HEK293T (cell line): ENCODE results near the gene POFUT2.

Source experiments
- CTCF ChIA-PET: fragments of 350-600 bp; formaldehyde crosslinking; extraction: SDS; loops from one replicate; lab custom pipeline; 2021; ENCODE audit warnings: antibody characterized with exemption, inconsistent platforms; lab: Yijun Ruan, JAX
- POLR2A ChIA-PET: fragments of 350-600 bp; formaldehyde crosslinking; extraction: SDS; loops from one replicate; lab custom pipeline; 2020; ENCODE audit warnings: antibody characterized with exemption, inconsistent platforms; lab: Yijun Ruan, JAX
- DNase-seq: peaks from one replicate; pipeline ENCODE4 v3.0.0; 2012; ENCODE audit warnings: mixed read lengths; ENCODE audit errors: extremely low spot score
- ARNT ChIP-seq: fragments of 450-650 bp; IDR thresholded peaks from 2 replicates; pipeline ENCODE4 v1.6.1; 2017; ENCODE audit warnings: mild to moderate bottlenecking
- BHLHE40 ChIP-seq: fragments of 450-650 bp; IDR thresholded peaks from 2 replicates; pipeline ENCODE4 v1.6.1; 2016; ENCODE audit warnings: mild to moderate bottlenecking, moderate library complexity, borderline replicate concordance
- CTBP1 ChIP-seq: fragments of 450-650 bp; IDR thresholded peaks from 2 replicates; pipeline ENCODE4 v1.6.1; 2016; ENCODE audit warnings: borderline replicate concordance
- ELF4 ChIP-seq: fragments of 450-650 bp; IDR thresholded peaks from 2 replicates; pipeline ENCODE4 v1.6.1; 2017; ENCODE audit warnings: antibody characterized with exemption
- FOXA1 ChIP-seq: fragments of 450-650 bp; IDR thresholded peaks from 2 replicates; pipeline ENCODE4 v1.6.1; 2016; ENCODE audit warnings: mild to moderate bottlenecking
- FOXK2 ChIP-seq: fragments of 450-650 bp; IDR thresholded peaks from 2 replicates; pipeline ENCODE4 v1.6.1; 2016; ENCODE audit warnings: mild to moderate bottlenecking
- FOXM1 ChIP-seq: fragments of 450-650 bp; IDR thresholded peaks from 2 replicates; pipeline ENCODE4 v1.6.1; 2017; ENCODE audit warnings: mild to moderate bottlenecking, borderline replicate concordance
- HDGF ChIP-seq: fragments of 450-650 bp; IDR thresholded peaks from 2 replicates; pipeline ENCODE4 v1.6.1; 2017; ENCODE audit warnings: antibody characterized with exemption, borderline replicate concordance
- L3MBTL2 ChIP-seq: fragments of 450-650 bp; conservative IDR thresholded peaks from 2 replicates; pipeline ENCODE4 v1.6.1; 2016; ENCODE audit warnings: mild to moderate bottlenecking
- LEF1 ChIP-seq: fragments of 450-650 bp; IDR thresholded peaks from 2 replicates; pipeline ENCODE4 v1.6.1; 2017; ENCODE audit warnings: mild to moderate bottlenecking, borderline replicate concordance
- NFRKB ChIP-seq: fragments of 450-650 bp; IDR thresholded peaks from 2 replicates; pipeline ENCODE4 v1.6.1; 2016; ENCODE audit warnings: mild to moderate bottlenecking, moderate library complexity
- PKNOX1 ChIP-seq: fragments of 450-650 bp; IDR thresholded peaks from 2 replicates; pipeline ENCODE4 v1.6.1; 2016
- SP1 ChIP-seq: fragments of 450-650 bp; IDR thresholded peaks from 2 replicates; pipeline ENCODE4 v1.6.1; 2017
- SUZ12 ChIP-seq: fragments of 450-650 bp; IDR thresholded peaks from 2 replicates; pipeline ENCODE4 v1.6.1; 2016; ENCODE audit warnings: mild to moderate bottlenecking
- TARDBP ChIP-seq: fragments of 450-650 bp; IDR thresholded peaks from 2 replicates; pipeline ENCODE4 v1.6.1; 2016
- ZNF384 ChIP-seq: fragments of 450-650 bp; IDR thresholded peaks from 2 replicates; pipeline ENCODE4 v1.6.1; 2016

The POFUT2 gene

GRCh38 chr21:45250914-45251634, 36.6 kb downstream of the POFUT2 start:
- TF ChIP-seq SUZ12 (no peak), LEF1 (no peak), L3MBTL2 (no peak), FOXM1 (no peak), BHLHE40 (no peak), TARDBP (no peak), SP1 (no peak), ARNT (no peak), CTBP1 (no peak), NFRKB (no peak), FOXA1 (no peak), FOXK2 (no peak), ELF4 (no peak), HDGF (no peak), PKNOX1 (no peak), ZNF384 (no peak)
- CTCF ChIA-PET = no interaction called here
- no peak for DNase-seq
- POLR2A ChIA-PET = no interaction called here

- POLR2A ChIA-PET = no interaction called here
- CTCF ChIA-PET = no interaction called here
- no peak for DNase-seq
- TF ChIP-seq FOXK2 (no peak), CTBP1 (no peak), ELF4 (no peak), NFRKB (no peak), LEF1 (no peak), BHLHE40 (no peak), HDGF (no peak), SUZ12 (no peak), L3MBTL2 (no peak), TARDBP (no peak), SP1 (no peak), ZNF384 (no peak), FOXA1 (no peak), FOXM1 (no peak), ARNT (no peak), PKNOX1 (no peak)
Measured at GRCh38 chr21:45250272-45250671, 37.4 kb downstream of the POFUT2 start.

- ChIA-PET POLR2A (no interaction called here), CTCF (no interaction called here)
- DNase-seq = no peak
- no peak for TF ChIP-seq FOXK2
- no peak for TF ChIP-seq L3MBTL2
- no peak for TF ChIP-seq ELF4
- no peak for TF ChIP-seq FOXA1
- no peak for TF ChIP-seq ARNT
- no peak for TF ChIP-seq SP1
- TF ChIP-seq PKNOX1 = no peak
- TF ChIP-seq HDGF = no peak
- TF ChIP-seq BHLHE40 = no peak
- no peak for TF ChIP-seq TARDBP
- no peak for TF ChIP-seq LEF1
- no peak for TF ChIP-seq FOXM1
- no peak for TF ChIP-seq SUZ12
- no peak for TF ChIP-seq ZNF384
- TF ChIP-seq NFRKB = no peak
- no peak for TF ChIP-seq CTBP1
Measured at GRCh38 chr21:45249626-45250025, 38.1 kb downstream of the POFUT2 start.

- CTCF ChIA-PET = interaction anchor here (0.8 kb wide), 1 partner anchor 109 kb away, joined by 7 read pairs; no protein-coding TSS in a partner anchor
- TF ChIP-seq PKNOX1 (no peak), FOXA1 (no peak), L3MBTL2 (no peak), ZNF384 (no peak)
- POLR2A ChIA-PET = interaction anchor here (0.8 kb wide), 1 partner anchor 39 kb away, joined by 3 read pairs; the partner anchor contains the start of gene POFUT2
- no peak for DNase-seq
Measured at GRCh38 chr21:45248893-45249381, 38.8 kb downstream of the POFUT2 start.

- DNase-seq = no peak
- POLR2A ChIA-PET = interaction anchor here (0.8 kb wide), 1 partner anchor 39 kb away, joined by 3 read pairs; the partner anchor contains the start of gene POFUT2
- CTCF ChIA-PET = interaction anchor here (0.8 kb wide), 1 partner anchor 109 kb away, joined by 7 read pairs; no protein-coding TSS in a partner anchor
- TF ChIP-seq TARDBP = no peak
- no peak for TF ChIP-seq LEF1
- TF ChIP-seq SP1 = no peak
- no peak for TF ChIP-seq CTBP1
- TF ChIP-seq HDGF = no peak
- no peak for TF ChIP-seq ZNF384
- TF ChIP-seq FOXA1 = no peak
- no peak for TF ChIP-seq ARNT
- no peak for TF ChIP-seq SUZ12
- no peak for TF ChIP-seq PKNOX1
- TF ChIP-seq ELF4 = no peak
- TF ChIP-seq FOXK2 = no peak
- no peak for TF ChIP-seq NFRKB
- TF ChIP-seq FOXM1 = no peak
- no peak for TF ChIP-seq L3MBTL2
- TF ChIP-seq BHLHE40 = no peak
Measured at GRCh38 chr21:45248301-45248892, 39.3 kb downstream of the POFUT2 start.
